Gastroesophageal sphincter (tissue), 3 donors: ENCODE data around the gene STUB1.

Experiments used
- EP300 ChIP-seq: sonication (generic); formaldehyde crosslinking; IDR thresholded peaks from one replicate; pipeline ENCODE4 v1.6.1; 2017; ENCODE audit warnings: antibody characterized with exemption, mild to moderate bottlenecking
- POLR2A ChIP-seq, 2 donors: fragments of 450-650 bp; IDR thresholded peaks; one replicate each; pipeline ENCODE4 v1.6.1; 2017; ENCODE audit warnings: antibody characterized with exemption in 2 of 2, mild to moderate bottlenecking in 2 of 2, moderate library complexity in 1 of 2
- POLR2AphosphoS5 ChIP-seq: sonication (generic); formaldehyde crosslinking; IDR thresholded peaks from one replicate; pipeline ENCODE4 v1.6.1; 2017; ENCODE audit warnings: antibody characterized with exemption
- TF ChIP-seq, protein P1 (sequence below), 4 experiments: fragments of 200-600 bp in 2 of 4; fragments of 450-650 bp in 2 of 4; sonication (generic) in 1 of 4; IDR thresholded peaks; one replicate each; pipeline ENCODE4 v1.5.1; 2017 to 2019; ENCODE audit warnings: antibody characterized with exemption in 4 of 4, mild to moderate bottlenecking in 2 of 4, moderate library complexity in 2 of 4

- TF ChIP-seq, protein P1, sequence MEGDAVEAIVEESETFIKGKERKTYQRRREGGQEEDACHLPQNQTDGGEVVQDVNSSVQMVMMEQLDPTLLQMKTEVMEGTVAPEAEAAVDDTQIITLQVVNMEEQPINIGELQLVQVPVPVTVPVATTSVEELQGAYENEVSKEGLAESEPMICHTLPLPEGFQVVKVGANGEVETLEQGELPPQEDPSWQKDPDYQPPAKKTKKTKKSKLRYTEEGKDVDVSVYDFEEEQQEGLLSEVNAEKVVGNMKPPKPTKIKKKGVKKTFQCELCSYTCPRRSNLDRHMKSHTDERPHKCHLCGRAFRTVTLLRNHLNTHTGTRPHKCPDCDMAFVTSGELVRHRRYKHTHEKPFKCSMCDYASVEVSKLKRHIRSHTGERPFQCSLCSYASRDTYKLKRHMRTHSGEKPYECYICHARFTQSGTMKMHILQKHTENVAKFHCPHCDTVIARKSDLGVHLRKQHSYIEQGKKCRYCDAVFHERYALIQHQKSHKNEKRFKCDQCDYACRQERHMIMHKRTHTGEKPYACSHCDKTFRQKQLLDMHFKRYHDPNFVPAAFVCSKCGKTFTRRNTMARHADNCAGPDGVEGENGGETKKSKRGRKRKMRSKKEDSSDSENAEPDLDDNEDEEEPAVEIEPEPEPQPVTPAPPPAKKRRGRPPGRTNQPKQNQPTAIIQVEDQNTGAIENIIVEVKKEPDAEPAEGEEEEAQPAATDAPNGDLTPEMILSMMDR (IDR thresholded peaks at IDR 0.05), result no peak
- no peak for TF ChIP-seq POLR2AphosphoS5
- no peak for TF ChIP-seq POLR2A (IDR thresholded peaks at IDR 0.05)
- no peak for TF ChIP-seq EP300
These were observed 40.3 kb downstream of the STUB1 start for GRCh38 chr16:720447-720989.
